Suppressor macrophage treated with lipopolysaccharide for 1 hour (primary cell): ENCODE measurements around the gene SAMD4A.

Experiments used
- DNase-seq, 3 donors: peaks; one replicate each; pipeline ENCODE4 v3.0.0-alpha.2; 2020 to 2022

Gene SAMD4A

GRCh38 chr14:54565785-54566409 is 1.0 kb upstream of the SAMD4A start:
- peak; percentile 92 to 95 (median 94) for DNase-seq

- peak in 1 of 3 donors; percentile 33 for DNase-seq
Observed at GRCh38 chr14:54567224-54567638, 303 bp downstream of the SAMD4A start.

DNA sequence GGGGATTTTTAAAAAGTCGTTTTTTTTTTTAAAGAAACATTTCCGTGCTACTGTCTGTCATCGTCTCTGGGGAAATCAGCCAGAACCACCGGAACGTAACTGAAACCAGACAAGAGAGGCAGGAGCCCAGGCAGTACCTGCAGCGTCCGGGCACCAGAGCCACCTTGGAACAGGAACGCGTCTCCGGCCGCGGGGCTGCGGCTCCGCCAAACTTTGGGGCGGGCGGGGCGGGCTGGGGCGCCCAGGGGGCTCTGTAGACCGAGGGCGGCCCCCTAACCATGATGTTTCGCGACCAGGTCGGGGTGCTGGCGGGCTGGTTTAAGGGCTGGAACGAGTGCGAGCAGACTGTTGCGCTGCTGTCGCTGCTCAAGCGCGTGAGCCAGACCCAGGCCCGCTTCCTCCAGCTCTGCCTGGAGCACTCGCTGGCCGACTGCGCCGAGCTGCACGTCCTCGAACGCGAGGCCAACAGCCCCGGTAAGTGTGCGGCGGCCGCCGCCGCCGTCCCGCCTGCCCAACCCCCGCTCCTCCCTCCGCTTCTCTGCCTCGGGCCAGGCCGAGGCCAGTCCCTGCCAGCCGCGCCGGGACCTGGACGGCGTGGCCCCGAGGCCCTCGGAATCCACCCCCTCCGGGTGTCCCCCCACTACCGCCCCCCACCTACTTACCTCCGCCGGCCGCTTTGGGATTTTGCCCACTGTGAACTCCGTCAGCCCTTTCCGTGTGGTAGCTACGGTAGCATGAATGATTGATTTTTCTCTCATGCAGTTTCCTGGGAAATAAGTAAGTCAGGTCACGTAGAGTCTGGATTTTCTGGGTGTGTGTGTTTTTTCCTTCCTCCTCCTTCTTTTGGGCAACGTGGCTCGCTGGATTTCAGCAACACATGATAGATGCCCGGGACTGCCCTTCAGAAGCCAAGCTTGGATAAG is 972 bp downstream of the SAMD4A start:
- peak; percentile 50 to 64 (median 50) for DNase-seq

- DNase-seq: peak; percentile 47 to 60 (median 53)
Observed at GRCh38 chr14:54568821-54569595, 2.1 kb downstream of the SAMD4A start.

DNA sequence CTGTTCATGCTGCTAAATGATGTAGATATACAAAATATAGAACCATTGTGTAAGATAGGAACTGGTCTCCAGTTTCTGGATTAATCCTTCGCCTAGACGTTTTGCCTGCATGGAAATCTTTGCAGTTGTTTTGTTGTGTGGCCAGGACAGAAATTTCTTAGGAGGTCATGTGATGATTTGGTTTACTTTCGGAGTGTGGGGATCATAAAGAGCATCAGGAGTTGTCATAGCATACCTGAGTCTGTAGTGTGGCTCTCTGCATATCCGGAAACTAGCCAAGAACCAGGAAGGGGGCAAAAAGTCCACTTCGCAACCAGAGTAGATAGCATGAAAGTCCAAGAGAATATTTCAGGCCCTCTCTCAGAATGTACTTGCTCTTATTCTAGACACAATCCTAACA is 3.1 kb downstream of the SAMD4A start:
- no peak for DNase-seq

GRCh38 chr14:54570631-54571415 is 3.9 kb downstream of the SAMD4A start:
- peak; percentile 31 to 83 (median 74) for DNase-seq

GRCh38 chr14:54572316-54572715 is 5.4 kb downstream of the SAMD4A start:
- DNase-seq: peak in 2 of 3 donors; percentile 45 to 60

DNA sequence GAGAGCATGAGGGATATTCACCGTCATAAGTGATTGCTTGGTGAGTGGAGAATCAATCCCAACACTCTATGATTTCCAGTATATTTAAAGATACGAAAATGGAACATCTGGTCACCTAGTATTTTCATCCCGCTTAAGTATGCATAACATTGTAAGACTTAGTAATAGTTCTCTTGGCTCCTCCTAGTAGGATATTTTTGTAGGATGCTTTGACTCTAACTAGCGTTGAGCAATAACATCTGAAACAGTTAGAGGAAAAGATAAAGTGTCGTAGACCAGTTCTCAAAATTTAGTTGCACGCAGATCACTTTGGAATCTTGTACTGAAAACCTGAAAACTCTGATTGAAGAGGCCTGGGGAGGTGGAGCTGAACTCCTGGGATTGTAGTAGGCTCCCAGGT is 7.6 kb downstream of the SAMD4A start:
- no peak for DNase-seq

DNA sequence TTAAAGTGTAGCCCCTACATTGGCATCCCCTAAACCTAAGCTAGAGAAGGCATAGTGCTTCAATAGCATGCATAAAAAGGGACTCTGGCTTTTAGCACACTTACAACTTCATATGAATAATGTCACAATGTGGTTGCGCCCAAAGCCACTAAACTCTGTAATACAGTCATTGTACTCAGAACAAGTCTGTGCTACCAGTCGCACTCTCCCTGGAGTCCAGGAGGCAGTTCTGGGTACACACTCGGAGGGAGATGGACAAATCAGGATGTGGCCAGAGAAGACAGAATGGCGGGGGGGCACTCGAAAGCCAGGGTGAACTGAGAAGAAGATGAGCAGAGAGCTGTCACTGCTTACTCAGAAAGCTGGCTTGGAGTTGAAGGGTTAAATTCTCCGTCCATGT is 10.6 kb downstream of the SAMD4A start:
- no peak for DNase-seq

DNA sequence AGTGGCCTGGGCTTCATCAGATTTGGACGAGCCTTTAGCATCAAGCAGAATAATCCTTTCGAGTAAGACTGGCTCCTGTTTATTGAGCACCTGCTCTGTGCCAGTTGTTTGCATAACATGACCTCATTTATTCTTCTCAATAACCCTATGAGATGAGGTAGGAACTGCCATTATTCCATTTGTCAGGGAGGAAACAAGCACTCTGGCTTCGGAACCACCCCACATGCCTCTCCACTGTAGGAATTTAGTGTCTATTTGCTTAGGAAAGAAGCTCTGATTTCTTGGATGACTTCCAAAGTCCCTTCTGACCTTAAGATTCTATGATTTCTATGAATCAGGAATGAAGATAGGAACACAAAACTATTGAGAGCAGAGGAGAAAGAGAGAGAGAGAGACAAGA is 11.0 kb downstream of the SAMD4A start:
- DNase-seq: no peak

GRCh38 chr14:54579621-54580020 is 12.7 kb downstream of the SAMD4A start:
- peak; percentile 57 to 80 (median 75) for DNase-seq

DNA sequence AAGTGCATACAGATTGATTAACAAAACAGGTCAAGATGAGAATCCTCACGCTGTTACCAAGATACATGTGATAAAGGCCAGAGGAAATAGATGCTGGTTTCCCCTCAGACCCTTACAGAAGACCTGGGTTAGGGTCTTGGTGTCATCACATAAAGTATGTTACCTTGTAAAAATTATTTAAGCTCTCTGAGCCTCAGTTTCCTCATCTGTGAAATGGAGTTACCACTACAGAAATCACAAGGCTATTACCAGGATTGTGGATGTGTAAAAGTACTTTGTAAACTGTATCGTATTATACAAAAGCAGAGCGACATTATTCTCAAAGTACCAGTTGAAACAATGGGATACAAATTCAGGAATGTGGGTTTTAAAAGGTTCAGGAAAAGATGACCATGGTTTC is 14.0 kb downstream of the SAMD4A start:
- no peak for DNase-seq

DNA sequence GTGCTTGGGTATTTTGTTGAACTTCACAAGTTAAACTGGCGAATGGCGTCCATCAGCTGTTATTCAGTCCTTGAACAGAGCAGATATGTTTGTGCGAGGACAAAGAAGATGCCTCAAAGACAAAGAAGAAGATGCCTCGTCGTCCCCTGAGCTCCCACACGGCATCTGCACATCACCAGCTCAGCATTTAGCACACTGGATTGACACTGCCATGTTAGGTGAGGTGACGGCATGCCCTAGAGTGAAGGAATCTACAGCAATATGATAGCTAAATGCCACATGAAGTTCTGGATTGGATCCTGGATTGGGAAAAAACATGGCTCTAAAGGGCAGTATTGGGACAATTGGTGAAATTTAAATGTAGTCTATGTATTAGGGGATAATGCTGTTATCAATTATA is 15.4 kb downstream of the SAMD4A start:
- DNase-seq: no peak

- no peak for DNase-seq
Observed at GRCh38 chr14:54584097-54584496, 17.2 kb downstream of the SAMD4A start.

- peak in 1 of 3 donors; percentile 29 for DNase-seq
Observed at GRCh38 chr14:54585214-54585613, 18.3 kb downstream of the SAMD4A start.

DNA sequence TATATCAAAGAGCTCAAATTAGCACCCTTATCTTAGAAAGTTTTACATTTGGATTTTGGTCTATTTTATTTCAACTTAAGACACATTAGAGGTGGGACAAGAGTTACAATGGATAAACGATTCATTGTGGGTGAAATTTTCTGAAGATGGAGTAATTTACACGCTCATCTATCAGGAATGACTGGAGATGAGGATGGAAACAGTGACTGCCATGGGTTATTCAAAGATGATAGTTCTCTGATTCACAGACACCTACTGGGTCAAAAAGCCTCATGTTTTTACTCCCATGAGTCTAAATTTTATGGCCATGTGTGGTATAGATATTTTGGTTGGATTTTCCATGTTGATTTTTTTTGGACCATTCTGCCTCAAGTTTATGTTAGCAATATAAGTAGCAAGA is 22.1 kb downstream of the SAMD4A start:
- DNase-seq: no peak

- DNase-seq: no peak
Observed at GRCh38 chr14:54589843-54590242, 22.9 kb downstream of the SAMD4A start.

DNA sequence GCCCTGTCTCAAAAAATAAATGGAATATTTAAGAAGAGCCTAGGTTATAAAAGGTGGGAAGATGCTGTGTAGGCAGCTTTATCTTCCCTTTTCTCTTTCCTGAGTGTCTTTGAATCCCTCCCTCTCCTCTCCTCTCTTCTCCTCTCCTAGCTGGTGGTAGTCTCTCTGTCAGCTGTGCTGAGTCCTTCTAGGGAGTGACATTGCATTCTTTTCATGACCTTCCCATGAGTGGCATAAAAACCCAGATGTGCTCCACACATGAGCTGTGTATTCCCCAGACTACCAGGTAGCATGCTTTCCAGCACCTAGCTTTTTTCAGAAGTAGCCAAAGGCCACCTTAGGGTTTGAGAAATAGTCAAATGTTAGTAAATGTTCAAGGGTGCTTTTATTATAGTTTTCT is 23.6 kb downstream of the SAMD4A start:
- DNase-seq: no peak

DNA sequence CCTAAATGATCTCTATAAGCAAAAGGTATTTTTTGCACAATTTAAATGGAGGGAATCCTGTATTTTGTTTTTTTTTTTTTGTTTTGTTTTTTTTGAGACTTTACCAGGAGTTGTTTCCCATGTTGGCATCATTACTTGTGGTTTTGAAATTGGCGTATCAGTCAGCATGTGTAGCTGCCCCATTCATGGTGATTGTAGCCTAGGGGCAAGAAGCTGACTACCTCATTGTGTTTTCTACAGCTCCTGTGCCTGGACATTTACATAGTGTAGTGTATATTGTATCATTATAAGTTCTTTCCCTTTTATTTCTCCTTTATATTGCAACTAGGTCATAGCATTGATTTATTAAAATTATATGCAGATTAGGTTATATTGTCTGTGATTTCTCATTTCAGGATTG is 24.5 kb downstream of the SAMD4A start:
- DNase-seq: no peak

DNA sequence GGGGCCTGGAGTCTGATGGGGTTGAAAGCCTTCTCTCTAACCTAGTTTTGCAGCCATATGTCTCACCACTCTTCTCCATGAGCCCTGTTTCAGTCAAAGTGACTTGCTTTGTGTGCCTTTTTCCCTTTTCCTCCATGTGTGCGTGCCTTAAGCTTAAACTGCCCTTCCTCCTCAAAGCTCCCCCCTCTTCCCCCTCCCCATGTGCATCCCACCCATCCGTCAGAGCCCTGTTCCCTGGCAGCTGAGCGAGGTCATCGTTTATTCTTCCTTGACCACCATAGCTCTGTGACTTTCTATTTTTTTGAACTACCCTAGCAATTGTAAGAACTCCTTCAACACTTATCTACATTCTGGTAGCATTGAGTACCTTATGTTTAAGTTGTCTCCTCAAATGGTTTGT is 24.9 kb downstream of the SAMD4A start:
- DNase-seq: no peak

DNA sequence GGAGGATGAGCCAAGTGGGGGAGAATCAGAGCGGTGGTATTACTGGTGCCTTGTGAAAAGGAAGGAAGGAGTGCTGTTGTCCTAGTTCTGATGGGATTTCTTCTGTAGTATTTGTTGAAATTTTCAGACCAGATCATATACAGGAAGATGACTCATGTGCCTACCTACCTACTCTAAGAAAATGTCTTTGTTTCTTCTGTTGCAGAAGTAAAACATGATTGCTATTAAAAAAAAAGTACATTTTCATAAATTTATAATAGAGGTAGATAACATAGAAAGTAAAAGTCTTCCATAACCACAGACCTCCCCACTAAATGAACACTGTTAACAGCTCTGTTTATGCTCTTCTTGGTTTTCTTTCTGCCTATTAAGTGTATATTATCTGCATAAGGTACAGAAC is 26.9 kb downstream of the SAMD4A start:
- DNase-seq: no peak

DNA sequence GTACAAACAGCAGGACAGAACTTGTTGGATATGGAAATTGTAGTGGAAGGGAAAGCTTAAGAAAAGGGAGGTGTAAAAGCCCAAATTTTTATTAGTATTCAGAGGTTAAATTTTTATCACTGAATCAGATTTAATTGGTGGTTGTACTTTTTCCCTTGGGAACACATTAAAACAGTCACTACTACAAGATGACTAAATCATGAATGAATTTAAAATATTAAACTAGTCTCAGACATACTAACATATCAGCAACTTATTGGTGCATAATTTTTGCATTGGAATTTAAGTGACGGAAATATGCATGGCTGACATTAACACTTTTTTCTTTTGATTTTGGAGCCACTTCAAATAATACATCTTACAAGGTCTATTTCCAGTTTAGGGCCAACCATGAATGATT is 27.6 kb downstream of the SAMD4A start:
- no peak for DNase-seq
